ENCODE measurements around the gene ATG7.

The ATG7 gene

GRCh38 chr3:11551036-11551435 lies 278.8 kb downstream of the ATG7 start:
- no peak for DNase-seq (ENCODE audit: extremely low spot score)
- ChIA-PET POLR2A (no interaction called here), CTCF (no interaction called here)
- no peak for TF ChIP-seq CTCF (IDR thresholded peaks at IDR 0.05; ENCODE audit: control extremely low read depth, extremely low read depth, low read depth, missing control alignments)

- DNase-seq (ENCODE audit: extremely low spot score) = no peak
- ChIA-PET POLR2A (no interaction called here), CTCF (interaction anchor here (1.5 kb wide), 1 partner anchor 158 kb away, joined by 3 read pairs; no protein-coding TSS in a partner anchor)
- TF ChIP-seq CTCF (IDR thresholded peaks at IDR 0.05; ENCODE audit: control extremely low read depth, extremely low read depth, low read depth, missing control alignments) = no peak
Measured at GRCh38 chr3:11552289-11553264, 280.4 kb downstream of the ATG7 start.

- DNase-seq (ENCODE audit: extremely low spot score) = no peak
- ChIA-PET POLR2A (no interaction called here), CTCF (interaction anchor here (1.5 kb wide), 1 partner anchor 159 kb away, joined by 3 read pairs; no protein-coding TSS in a partner anchor)
- no peak for TF ChIP-seq CTCF (IDR thresholded peaks at IDR 0.05; ENCODE audit: control extremely low read depth, extremely low read depth, low read depth, missing control alignments)
Measured at GRCh38 chr3:11553436-11554235, 281.4 kb downstream of the ATG7 start.

GRCh38 chr3:11554236-11554610 lies 282.0 kb downstream of the ATG7 start:
- ChIA-PET CTCF (no interaction called here), POLR2A (no interaction called here)
- no peak for DNase-seq (ENCODE audit: extremely low spot score)
- TF ChIP-seq CTCF (IDR thresholded peaks at IDR 0.05; ENCODE audit: control extremely low read depth, extremely low read depth, low read depth, missing control alignments) = no peak

GRCh38 chr3:11554666-11555065 lies 282.5 kb downstream of the ATG7 start:
- no peak for TF ChIP-seq CTCF (IDR thresholded peaks at IDR 0.05; ENCODE audit: control extremely low read depth, extremely low read depth, low read depth, missing control alignments)
- ChIA-PET POLR2A (no interaction called here), CTCF (interaction anchor here (1.5 kb wide), 1 partner anchor 20 kb away, joined by 3 read pairs; no protein-coding TSS in a partner anchor)

GRCh38 chr3:11555211-11555782 lies 283.1 kb downstream of the ATG7 start:
- ChIA-PET POLR2A (no interaction called here), CTCF (interaction anchor here (1.5 kb wide), 1 partner anchor 19 kb away, joined by 3 read pairs; no protein-coding TSS in a partner anchor)
- no peak for TF ChIP-seq CTCF (IDR thresholded peaks at IDR 0.05; ENCODE audit: control extremely low read depth, extremely low read depth, low read depth, missing control alignments)
- no peak for DNase-seq (ENCODE audit: extremely low spot score)

More at GRCh38 chr3:11554666-11555065, 282.5 kb downstream of the ATG7 start:
- no peak for DNase-seq (ENCODE audit: extremely low spot score)

Measured in GM10248 (cell line).